Endodermal cell (in vitro differentiated cells): ENCODE results near the gene MSX1. TPM values are rescaled to one million over a fixed set of nuclear protein-coding genes. Genes with fewer than 3 reads are reported as not detected.

ENCODE experiments used
- DNase-seq: peaks from one replicate; pipeline ENCODE4 v3.0.0-alpha.2; 2017
- H3K27ac ChIP-seq: 2 replicates; pipeline ENCODE4 v1.5.1; 2013; ENCODE audit warnings: mild to moderate bottlenecking, low read depth, low read length, moderate library complexity
- H3K27me3 ChIP-seq: 2 replicates; pipeline ENCODE4 v1.6.1; 2013; ENCODE audit warnings: mild to moderate bottlenecking, low read length, moderate library complexity; ENCODE audit not compliant: insufficient read depth, control insufficient read depth, poor library complexity, severe bottlenecking
- H3K36me3 ChIP-seq: 2 replicates; pipeline ENCODE4 v1.7.0; 2013; ENCODE audit warnings: mild to moderate bottlenecking, low read length, moderate library complexity; ENCODE audit not compliant: control insufficient read depth, insufficient read depth
- H3K4me1 ChIP-seq: one replicate; pipeline ENCODE4 v1.7.0; 2013; ENCODE audit warnings: low read length; ENCODE audit not compliant: control insufficient read depth, insufficient read depth
- H3K4me3 ChIP-seq: 2 replicates; pipeline ENCODE4 v1.5.1; 2013; ENCODE audit warnings: mild to moderate bottlenecking, low read length, moderate library complexity
- H3K9ac ChIP-seq: 2 replicates; pipeline ENCODE4 v1.6.1; 2013; ENCODE audit warnings: mild to moderate bottlenecking, low read length, moderate library complexity; ENCODE audit not compliant: poor library complexity, severe bottlenecking; ENCODE audit errors: extremely low read depth
- H3K9me3 ChIP-seq: 2 replicates; pipeline ENCODE4 v1.6.1; 2013; ENCODE audit warnings: mild to moderate bottlenecking, low read length, moderate library complexity; ENCODE audit not compliant: control insufficient read depth
- H3K27ac Mint-ChIP-seq: 2 replicates; pipeline ENCODE4 v1.8.0; 2020; ENCODE audit warnings: mixed read lengths
- H3K27me3 Mint-ChIP-seq: 2 replicates; pipeline ENCODE4 v1.8.0; 2021; ENCODE audit warnings: mild to moderate bottlenecking, mixed read lengths; ENCODE audit not compliant: insufficient read depth
- H3K36me3 Mint-ChIP-seq: 2 replicates; pipeline ENCODE4 v1.8.0; 2020; ENCODE audit warnings: low read depth, mixed read lengths
- H3K4me1 Mint-ChIP-seq: 2 replicates; pipeline ENCODE4 v1.8.0; 2020; ENCODE audit warnings: mixed read lengths
- H3K4me3 Mint-ChIP-seq: 2 replicates; pipeline ENCODE4 v1.8.0; 2020; ENCODE audit warnings: mild to moderate bottlenecking, moderate library complexity, mixed read lengths
- H3K9me3 Mint-ChIP-seq: 2 replicates; pipeline ENCODE4 v1.8.0; 2020; ENCODE audit warnings: mild to moderate bottlenecking, mixed read lengths
- CTCF ChIP-seq: fragments of 200-600 bp; sonication (generic); conservative IDR thresholded peaks from 2 replicates; pipeline ENCODE4 v1.5.0; 2021; ENCODE audit warnings: antibody characterized with exemption, mild to moderate bottlenecking
- WGBS, 2 experiments: methylation state at CpG; one replicate each; pipeline versions ENCODE4 v1.1.5 to v1.1.7; 2013; ENCODE audit warnings: missing lambda C conversion rate in 2 of 2, mixed read lengths in 1 of 2; ENCODE audit not compliant: insufficient coverage in 1 of 2, insufficient read length in 1 of 2; 5-methylcytosine and 5-hydroxymethylcytosine counted together
- total RNA-seq, 2 donors: library from RNA; stranded (reverse); fragmentation: NEBNext Ultra II Directional in 1 of 2; extraction: Animal tissue kit (Norgen Biotek cat#: 25700) in 1 of 2; gene quantifications; 2 replicates in 1 of 2; 3 replicates in 1 of 2; pipeline ENCODE4 v1.2.1, GENCODE V29; 2021

Gene MSX1
- total RNA-seq, 2 donors from 2014 or later: 0.46 to 1.3 TPM

GRCh38 chr4:4866866-4867374 lies 7.5 kb downstream of the MSX1 start:
- WGBS, 2 experiments: 2% methylated on average over 12 to 41 of the region's 41 CpGs
- Histone ChIP-seq H3K9me3 (no peaks in the 10 kb centered on the region), H3K9ac (no peak overlapping the region), H3K36me3 (no peaks in the 10 kb centered on the region), H3K4me3 (peak overlapping the region; percentile 77), H3K4me1 (no peaks in the 10 kb centered on the region), H3K27ac (no peak overlapping the region), H3K27me3 (peaks cover 100% of the 10 kb centered on the region)
- Mint-ChIP-seq H3K9me3 (no peaks in the 10 kb centered on the region), H3K27me3 (peaks cover 37% of the 10 kb centered on the region), H3K36me3 (no peaks in the 10 kb centered on the region), H3K4me1 (peaks cover 26% of the 10 kb centered on the region), H3K27ac (no peak overlapping the region), H3K4me3 (peak overlapping the region; percentile 58)
- DNase-seq: peak; percentile 67
- TF ChIP-seq CTCF: no peak

- no peaks in the 10 kb centered on the region for H3K9me3 ChIP-seq
- H3K27me3 Mint-ChIP-seq: peaks cover 31% of the 10 kb centered on the region
- TF ChIP-seq CTCF: peak; percentile 72
- no peak overlapping the region for H3K27ac ChIP-seq
- no peaks in the 10 kb centered on the region for H3K36me3 Mint-ChIP-seq
- no peaks in the 10 kb centered on the region for H3K9me3 Mint-ChIP-seq
- peak; percentile 92 for DNase-seq
- no peaks in the 10 kb centered on the region for H3K4me1 ChIP-seq
- WGBS, 2 experiments: 4 to 5% methylated on average over 17 to 36 of the region's 36 CpGs
- H3K4me3 ChIP-seq: no peak overlapping the region
- H3K27ac Mint-ChIP-seq: no peak overlapping the region
- H3K9ac ChIP-seq: no peak overlapping the region
- H3K4me3 Mint-ChIP-seq: no peak overlapping the region
- peaks cover 100% of the 10 kb centered on the region for H3K27me3 ChIP-seq
- H3K36me3 ChIP-seq: no peaks in the 10 kb centered on the region
- peaks cover 25% of the 10 kb centered on the region for H3K4me1 Mint-ChIP-seq
Observed at GRCh38 chr4:4867375-4868039, 8.0 kb downstream of the MSX1 start.

GRCh38 chr4:4868040-4868757 lies 8.7 kb downstream of the MSX1 start:
- Mint-ChIP-seq H3K36me3 (no peaks in the 10 kb centered on the region), H3K27ac (no peak overlapping the region), H3K4me3 (no peak overlapping the region), H3K27me3 (peaks cover 24% of the 10 kb centered on the region), H3K9me3 (no peaks in the 10 kb centered on the region), H3K4me1 (peaks cover 22% of the 10 kb centered on the region)
- no peaks in the 10 kb centered on the region for H3K36me3 ChIP-seq
- WGBS, 2 experiments: 7 to 15% methylated on average over 7 to 21 of the region's 24 CpGs
- no peak overlapping the region for H3K4me3 ChIP-seq
- peaks cover 100% of the 10 kb centered on the region for H3K27me3 ChIP-seq
- DNase-seq: peak; percentile 56
- no peaks in the 10 kb centered on the region for H3K9me3 ChIP-seq
- no peaks in the 10 kb centered on the region for H3K4me1 ChIP-seq
- no peak overlapping the region for H3K27ac ChIP-seq
- no peak overlapping the region for H3K9ac ChIP-seq
- TF ChIP-seq CTCF: no peak
